HCT116 (cell line): Measurements from ENCODE around the gene ZCCHC2. TPM values are rescaled to one million over a fixed set of nuclear protein-coding genes. Genes with fewer than 3 reads are reported as not detected.

ENCODE experiments used
- ATAC-seq: fragments of 200-7000 bp; cut with Tn5 transposase; 2 replicates; pipeline ENCODE4 v1.9.1; 2020; ENCODE audit warnings: mild to moderate bottlenecking, moderate library complexity
- BruUV-seq: library from RNA; stranded (reverse); fragments of 400-500 nt; replicated peaks from 2 replicates; lab custom pipeline; 2021; lab: Mats Ljungman, UMichigan
- CTCF ChIA-PET: fragments of 300-600 bp; sonication (Branson Sonifier 250); formaldehyde crosslinking; loops from one replicate; lab custom pipeline; 2021; ENCODE audit warnings: antibody characterized with exemption; lab: Charles Lee
- POLR2A ChIA-PET: fragments of 300-600, 350-600 bp; sonication (Branson Sonifier 250); formaldehyde crosslinking; loops from one replicate; lab custom pipeline; 2021; ENCODE audit warnings: antibody characterized with exemption; lab: Charles Lee
- RAD21 ChIA-PET, 2 experiments: fragments of 300-600 bp; sonication (Branson Sonifier 250); formaldehyde crosslinking; loops; one replicate each; lab custom pipeline; 2023; ENCODE audit warnings: low total read pairs in 2 of 2; ENCODE audit not compliant: uncharacterized antibody in 2 of 2, unreplicated experiment in 2 of 2, low non-redundant PET in 1 of 2; lab: Charles Lee
- DNase-seq: peaks from one replicate; pipeline ENCODE4 v3.0.0-alpha.2; 2010; ENCODE audit warnings: low read depth, low spot score
- H2AFZ ChIP-seq: fragments of 200-600 bp; shearing (Covaris generic), sonication (generic); 2 replicates; pipeline ENCODE4 v1.6.1; 2017; ENCODE audit warnings: low read depth, mixed run types, mixed read lengths, antibody characterized with exemption, low read length; ENCODE audit not compliant: poor library complexity, severe bottlenecking
- H3K27ac ChIP-seq: 2 replicates; pipeline ENCODE4 v1.5.1; 2012; ENCODE audit warnings: low read depth, low read length
- H3K27me3 ChIP-seq: fragments of 200-600 bp; sonication (generic); 2 replicates; pipeline ENCODE4 v1.6.1; 2016; ENCODE audit warnings: mixed run types, low read length, mixed read lengths; ENCODE audit not compliant: insufficient read depth
- H3K36me3 ChIP-seq, 2 experiments: fragments of 200-500 bp in 1 of 2; fragments of 200-600 bp in 1 of 2; sonication (Bioruptor generic) in 1 of 2; sonication (generic) in 1 of 2; 2 replicates each; pipeline versions ENCODE4 v1.5.1 to v1.6.1; 2014 to 2016; ENCODE audit warnings: low read length in 2 of 2, inconsistent platforms in 1 of 2, mixed read lengths in 1 of 2, mixed run types in 1 of 2; ENCODE audit not compliant: insufficient read depth in 2 of 2, control insufficient read depth in 1 of 2
- H3K4me1 ChIP-seq, 2 experiments: fragments of 200-600 bp in 1 of 2; sonication (generic) in 1 of 2; 2 replicates each; pipeline versions ENCODE4 v1.5.1 to v1.6.1; 2012 to 2017; ENCODE audit warnings: low read length in 2 of 2, inconsistent platforms in 1 of 2, mild to moderate bottlenecking in 1 of 2, mixed read lengths in 1 of 2, mixed run types in 1 of 2, moderate library complexity in 1 of 2; ENCODE audit not compliant: insufficient read depth in 2 of 2, control insufficient read depth in 1 of 2
- H3K4me2 ChIP-seq: fragments of 200-600 bp; sonication (generic); 2 replicates; pipeline ENCODE4 v1.6.1; 2017; ENCODE audit warnings: mixed run types, low read length, mixed read lengths
- H3K4me3 ChIP-seq, 2 experiments: fragments of 200-600 bp in 1 of 2; sonication (generic) in 1 of 2; replicated peaks in 1 of 2; 2 replicates each; pipeline ENCODE4 v1.5.1; 2011 to 2016; ENCODE audit warnings: low read length in 2 of 2, control low read depth in 1 of 2, low read depth in 1 of 2, mild to moderate bottlenecking in 1 of 2, mixed read lengths in 1 of 2, mixed run types in 1 of 2
- H3K79me2 ChIP-seq: fragments of 200-600 bp; sonication (generic); 2 replicates; pipeline ENCODE4 v1.6.1; 2017; ENCODE audit warnings: mild to moderate bottlenecking, mixed run types, low read length, moderate library complexity, mixed read lengths; ENCODE audit not compliant: insufficient read depth
- H3K9ac ChIP-seq: fragments of 200-600 bp; sonication (generic); 2 replicates; pipeline ENCODE4 v1.6.1; 2016; ENCODE audit warnings: low read length, mixed read lengths
- H3K9me2 ChIP-seq: fragments of 200-600 bp; sonication (generic), shearing (Covaris generic); 2 replicates; pipeline ENCODE4 v1.6.1; 2017; ENCODE audit warnings: mixed run types, mild to moderate bottlenecking, moderate library complexity; ENCODE audit not compliant: insufficient read depth
- H3K9me3 ChIP-seq, 2 experiments: fragments of 200-500 bp in 1 of 2; fragments of 200-600 bp in 1 of 2; sonication (Bioruptor generic) in 1 of 2; sonication (generic) in 1 of 2; 2 replicates each; pipeline ENCODE4 v1.6.1; 2014 to 2017; ENCODE audit warnings: low read length in 2 of 2, mixed read lengths in 2 of 2, inconsistent platforms in 1 of 2, low read depth in 1 of 2, mild to moderate bottlenecking in 1 of 2, mixed run types in 1 of 2, moderate library complexity in 1 of 2; ENCODE audit not compliant: control insufficient read depth in 1 of 2, insufficient read depth in 1 of 2
- H4K20me1 ChIP-seq: fragments of 200-600 bp; sonication (generic), shearing (Covaris generic); 2 replicates; pipeline ENCODE4 v1.6.1; 2017; ENCODE audit warnings: mixed run types, mild to moderate bottlenecking, moderate library complexity; ENCODE audit not compliant: insufficient read depth
- ATF3 ChIP-seq: IDR thresholded peaks from 2 replicates; pipeline ENCODE4 v1.6.1; 2012
- CBX3 ChIP-seq: IDR thresholded peaks from 2 replicates; pipeline ENCODE4 v1.6.1; 2012; ENCODE audit warnings: low read depth
- CEBPB ChIP-seq: IDR thresholded peaks from 2 replicates; pipeline ENCODE4 v1.6.1; 2012; ENCODE audit warnings: low read depth
- CTCF ChIP-seq, 3 experiments: fragments of 200-600 bp in 1 of 3; sonication (generic) in 1 of 3; IDR thresholded peaks in 2 of 3; conservative IDR thresholded peaks in 1 of 3; 2 replicates each; pipeline ENCODE4 v1.5.1; 2012 to 2017; ENCODE audit warnings: low read depth in 2 of 3, low read length in 2 of 3, antibody characterized with exemption in 1 of 3, borderline replicate concordance in 1 of 3, control low read depth in 1 of 3, mild to moderate bottlenecking in 1 of 3, mixed read lengths in 1 of 3, mixed run types in 1 of 3, moderate library complexity in 1 of 3; ENCODE audit not compliant: insufficient read depth in 1 of 3
- EGR1 ChIP-seq: IDR thresholded peaks from 2 replicates; pipeline ENCODE4 v1.6.1; 2012; ENCODE audit warnings: low read depth
- ELF1 ChIP-seq: IDR thresholded peaks from 2 replicates; pipeline ENCODE4 v1.6.1; 2012; ENCODE audit warnings: low read depth, borderline replicate concordance
- EZH2 ChIP-seq: fragments of 200-600 bp; sonication (generic); IDR thresholded peaks from 2 replicates; pipeline ENCODE4 v1.6.1; 2017; ENCODE audit warnings: antibody characterized with exemption, mixed run types
- FOSL1 ChIP-seq: IDR thresholded peaks from 2 replicates; pipeline ENCODE4 v1.6.1; 2012; ENCODE audit warnings: low read depth
- JUND ChIP-seq: IDR thresholded peaks from 2 replicates; pipeline ENCODE4 v1.6.1; 2012
- MAX ChIP-seq: IDR thresholded peaks from 2 replicates; pipeline ENCODE4 v1.6.1; 2012
- POLR2A ChIP-seq: IDR thresholded peaks from 2 replicates; pipeline ENCODE4 v1.7.0; 2011; ENCODE audit warnings: borderline replicate concordance; ENCODE audit not compliant: insufficient read depth, insufficient read length; ENCODE audit errors: extremely low read depth
- POLR2AphosphoS5 ChIP-seq: IDR thresholded peaks from 2 replicates; pipeline ENCODE4 v1.6.1; 2011; ENCODE audit warnings: mild to moderate bottlenecking, low read depth, low read length, moderate library complexity
- RAD21 ChIP-seq: IDR thresholded peaks from 2 replicates; pipeline ENCODE4 v1.6.1; 2012; ENCODE audit warnings: low read depth, mild to moderate bottlenecking
- SIN3A ChIP-seq: IDR thresholded peaks from 2 replicates; pipeline ENCODE4 v1.6.1; 2012; ENCODE audit warnings: low read depth
- SP1 ChIP-seq: IDR thresholded peaks from 2 replicates; pipeline ENCODE4 v1.6.1; 2012; ENCODE audit warnings: low read depth
- TCF7L2 ChIP-seq: IDR thresholded peaks from 2 replicates; pipeline ENCODE4 v1.7.0; 2011; ENCODE audit warnings: borderline replicate concordance, inconsistent platforms; ENCODE audit not compliant: insufficient read depth, insufficient read length; ENCODE audit errors: extremely low read depth
- YY1 ChIP-seq: IDR thresholded peaks from 2 replicates; pipeline ENCODE4 v1.6.1; 2011; ENCODE audit warnings: low read length, low read depth, moderate library complexity, mild to moderate bottlenecking; ENCODE audit not compliant: insufficient replicate concordance; ENCODE audit errors: extremely low read depth
- ZFX ChIP-seq: fragments of 450-650 bp; IDR thresholded peaks from 2 replicates; pipeline ENCODE4 v1.6.1; 2017
- intact Hi-C: fragments of 100-400 bp; cut with micrococcal nuclease; formaldehyde crosslinking; loops from 2 replicates; pipeline ENCODE4 v1.10.0; 2022
- total RNA-seq: library from RNA; stranded (reverse); gene quantifications from one replicate; pipeline ENCODE4 v1.2.1, GENCODE V29; 2021; ENCODE audit not compliant: unreplicated experiment

Gene ZCCHC2
- total RNA-seq, 1 experiment from 2014 or later, result 17.7 TPM

- H3K27me3 ChIP-seq, result no peaks in the 10 kb centered on the region
- no peak for ATAC-seq
- BruUV-seq, result no TSS peak
- POLR2A ChIA-PET, result no interaction called here
- intact Hi-C loops, result no loop called here
- TF ChIP-seq POLR2A (no peak), CBX3 (no peak)
- TF ChIP-seq, all 23 proteins: peak for 0
- RAD21 ChIA-PET, result no interaction called here
- Histone ChIP-seq H3K4me1 (no peaks in the 10 kb centered on the region), H3K4me2 (no peak overlapping the region), H3K9me2 (no peaks in the 10 kb centered on the region), H3K36me3 (no peaks in the 10 kb centered on the region), H3K27ac (no peak overlapping the region), H3K9me3 (no peaks in the 10 kb centered on the region), H3K4me3 (no peak overlapping the region), H3K79me2 (no peaks in the 10 kb centered on the region), H3K9ac (no peak overlapping the region), H4K20me1 (no peaks in the 10 kb centered on the region), H2AFZ (no peak overlapping the region)
- CTCF ChIA-PET, result no interaction called here
- no peak for DNase-seq
Measured at GRCh38 chr18:62602706-62603105, 79.9 kb downstream of the ZCCHC2 start.

- H3K4me3 ChIP-seq, result no peak overlapping the region
- TF ChIP-seq EGR1 (no peak), RAD21 (no peak), CEBPB (no peak), TCF7L2 (no peak), FOSL1 (no peak), SIN3A (no peak), CTCF (IDR thresholded peaks at IDR 0.05 in 2 of 3, conservative IDR thresholded peaks at IDR 0.05 in 1 of 3; ENCODE audit: borderline replicate concordance in 1 of 3, insufficient read depth in 1 of 3, low read depth in 2 of 3, low read length in 2 of 3) (no peak), EZH2 (no peak), ZFX (no peak), MAX (no peak), YY1 (no peak), ELF1 (no peak), SP1 (no peak), POLR2AphosphoS5 (no peak), POLR2A (no peak), JUND (no peak), ATF3 (no peak)
- DNase-seq (no peak), ATAC-seq (no peak)
- no peaks in the 10 kb centered on the region for H3K79me2 ChIP-seq
- no peak overlapping the region for H3K27ac ChIP-seq
- H3K27me3 ChIP-seq, result no peaks in the 10 kb centered on the region
- H3K36me3 ChIP-seq, result no peaks in the 10 kb centered on the region
- no peak overlapping the region for H3K4me2 ChIP-seq
- intact Hi-C loops, result no loop called here
- H4K20me1 ChIP-seq, result no peaks in the 10 kb centered on the region
- H3K9me2 ChIP-seq, result no peaks in the 10 kb centered on the region
- RAD21 ChIA-PET, result no interaction called here
- no TSS peak for BruUV-seq
- H3K4me1 ChIP-seq, result no peaks in the 10 kb centered on the region
- CTCF ChIA-PET, result no interaction called here
- POLR2A ChIA-PET, result no interaction called here
- H2AFZ ChIP-seq, result no peak overlapping the region
- no peak overlapping the region for H3K9ac ChIP-seq
- H3K9me3 ChIP-seq, result no peaks in the 10 kb centered on the region
Measured at GRCh38 chr18:62603211-62603610, 80.4 kb downstream of the ZCCHC2 start.
